Neural progenitor cell (in vitro differentiated cells): ENCODE measurements around the gene GAP43.

Experiments used
- CTCF ChIP-seq: fragments of 200-600 bp; sonication (generic); IDR thresholded peaks from 2 replicates; pipeline ENCODE4 v1.5.1; 2017; ENCODE audit warnings: antibody characterized with exemption, mild to moderate bottlenecking
- EZH2 ChIP-seq: fragments of 200-600 bp; sonication (generic); IDR thresholded peaks from 2 replicates; pipeline ENCODE4 v1.6.1; 2017; ENCODE audit warnings: antibody characterized with exemption, mild to moderate bottlenecking, moderate library complexity
- EZH2phosphoT487 ChIP-seq: fragments of 200-600 bp; sonication (generic); IDR thresholded peaks from 2 replicates; pipeline ENCODE4 v1.6.1; 2017; ENCODE audit warnings: antibody characterized with exemption

- TF ChIP-seq CTCF (no peak), EZH2 (no peak), EZH2phosphoT487 (no peak)
Observed at GRCh38 chr3:115648559-115648958, 25.2 kb downstream of the GAP43 start.
